Measurements from ENCODE around the gene RFXANK. TPM values are rescaled to one million over a fixed set of nuclear protein-coding genes. Genes with fewer than 3 reads are reported as not detected.

The RFXANK gene
- total RNA-seq, 2 experiments from 2014 or later, result 36.3 to 37.2 TPM

GRCh38 chr19:19206938-19207337, 14.9 kb downstream of the RFXANK start:
- Histone ChIP-seq H3K27ac (ENCODE audit: low read depth in 1 of 2, low read length in 2 of 2) (no peak overlapping the region), H3K4me1 (ENCODE audit: insufficient read depth, low read length) (peaks cover 42% of the 10 kb centered on the region), H3K27me3 (ENCODE audit: control insufficient read depth in 1 of 2, insufficient read depth in 2 of 2, low read length in 2 of 2) (peaks cover 6 to 10% of the 10 kb centered on the region in 2 experiments), H3K4me3 (ENCODE audit: low read length) (no peak overlapping the region), H3K36me3 (ENCODE audit: insufficient read depth, low read length) (no peaks in the 10 kb centered on the region), H3K9me3 (ENCODE audit: control insufficient read depth in 1 of 2, insufficient read depth in 1 of 2, low read length in 2 of 2) (peaks cover 0 to 12% of the 10 kb centered on the region in 2 experiments)
- H3K27ac Mint-ChIP-seq, result no peak overlapping the region
- ChIA-PET POLR2A (interaction anchor here (1.1 kb wide), 1 partner anchor 15 kb away, joined by 3 read pairs; the partner anchor contains the start of gene BORCS8), CTCF (no interaction called here)
- ATAC-seq (ENCODE audit: poor library complexity) (no peak), DNase-seq (no peak)
- H3K9me3 Mint-ChIP-seq, result no peaks in the 10 kb centered on the region
- H3K27me3 Mint-ChIP-seq, result peaks cover 27% of the 10 kb centered on the region
- intact Hi-C loops (cut with DNase I, micrococcal nuclease), result no loop called here
- H3K36me3 Mint-ChIP-seq (ENCODE audit: low read depth), result peaks cover 7% of the 10 kb centered on the region
- no peak for TF ChIP-seq CTCF (IDR thresholded peaks at IDR 0.05)
- peaks cover 33% of the 10 kb centered on the region for H3K4me1 Mint-ChIP-seq (ENCODE audit: low read depth)
- H3K4me3 Mint-ChIP-seq, result peak overlapping the region; percentile 70

GRCh38 chr19:19207637-19208572, 15.8 kb downstream of the RFXANK start:
- ChIA-PET POLR2A (no interaction called here), CTCF (no interaction called here)
- Mint-ChIP-seq H3K27me3 (peaks cover 37% of the 10 kb centered on the region), H3K9me3 (no peaks in the 10 kb centered on the region), H3K27ac (no peak overlapping the region), H3K4me1 (ENCODE audit: low read depth) (peaks cover 24% of the 10 kb centered on the region), H3K36me3 (ENCODE audit: low read depth) (peaks cover 4% of the 10 kb centered on the region), H3K4me3 (peak overlapping the region; percentile 70)
- peaks cover 15 to 20% of the 10 kb centered on the region in 2 experiments for H3K27me3 ChIP-seq (ENCODE audit: control insufficient read depth in 1 of 2, insufficient read depth in 2 of 2, low read length in 2 of 2)
- no peak overlapping the region for H3K4me3 ChIP-seq (ENCODE audit: low read length)
- intact Hi-C loops (cut with DNase I, micrococcal nuclease), result no loop called here
- no peaks in the 10 kb centered on the region for H3K36me3 ChIP-seq (ENCODE audit: insufficient read depth, low read length)
- H3K27ac ChIP-seq (ENCODE audit: low read depth in 1 of 2, low read length in 2 of 2), result peak overlapping the region in 1 of 2 donors; percentile 22
- no peak for TF ChIP-seq CTCF (IDR thresholded peaks at IDR 0.05)
- H3K4me1 ChIP-seq (ENCODE audit: insufficient read depth, low read length), result peaks cover 32% of the 10 kb centered on the region
- DNase-seq (no peak), ATAC-seq (ENCODE audit: poor library complexity) (no peak)
- peaks cover 0 to 21% of the 10 kb centered on the region in 2 experiments for H3K9me3 ChIP-seq (ENCODE audit: control insufficient read depth in 1 of 2, insufficient read depth in 1 of 2, low read length in 2 of 2)

GRCh38 chr19:19209372-19209771, 17.3 kb downstream of the RFXANK start:
- Mint-ChIP-seq H3K36me3 (ENCODE audit: low read depth) (no peaks in the 10 kb centered on the region), H3K27me3 (peaks cover 51% of the 10 kb centered on the region), H3K4me3 (no peak overlapping the region), H3K4me1 (ENCODE audit: low read depth) (peaks cover 19% of the 10 kb centered on the region), H3K27ac (no peak overlapping the region), H3K9me3 (no peaks in the 10 kb centered on the region)
- intact Hi-C loops (cut with DNase I, micrococcal nuclease), result no loop called here
- ATAC-seq (ENCODE audit: poor library complexity) (no peak), DNase-seq (no peak)
- Histone ChIP-seq H3K27me3 (ENCODE audit: control insufficient read depth in 1 of 2, insufficient read depth in 2 of 2, low read length in 2 of 2) (peaks cover 29 to 33% of the 10 kb centered on the region in 2 experiments), H3K4me3 (ENCODE audit: low read length) (no peak overlapping the region), H3K27ac (ENCODE audit: low read depth in 1 of 2, low read length in 2 of 2) (no peak overlapping the region), H3K4me1 (ENCODE audit: insufficient read depth, low read length) (peaks cover 22% of the 10 kb centered on the region), H3K36me3 (ENCODE audit: insufficient read depth, low read length) (no peaks in the 10 kb centered on the region), H3K9me3 (ENCODE audit: control insufficient read depth in 1 of 2, insufficient read depth in 1 of 2, low read length in 2 of 2) (peaks cover 0 to 26% of the 10 kb centered on the region in 2 experiments)
- ChIA-PET POLR2A (no interaction called here), CTCF (no interaction called here)
- no peak for TF ChIP-seq CTCF (IDR thresholded peaks at IDR 0.05)

Measured in CD4-positive, alpha-beta T cell (primary cell).